Measurements from ENCODE around the gene SF3A2.
A peak's percentile ranks its signal among the peaks of the same experiment; 100 is the strongest.

SF3A2 gene

GRCh38 chr19:2227415-2228156 is 9.0 kb upstream of the SF3A2 start:
- no peak for DNase-seq

GRCh38 chr19:2228157-2229030 is 8.2 kb upstream of the SF3A2 start:
- DNase-seq, result no peak

GRCh38 chr19:2229103-2230032 is 7.3 kb upstream of the SF3A2 start:
- no peak for DNase-seq

- DNase-seq, result no peak
Observed at GRCh38 chr19:2230033-2230531, 6.5 kb upstream of the SF3A2 start.

- DNase-seq, result no peak
Observed at GRCh38 chr19:2230807-2231533, 5.7 kb upstream of the SF3A2 start.

GRCh38 chr19:2231621-2232221 is 4.9 kb upstream of the SF3A2 start:
- no peak for DNase-seq

- no peak for DNase-seq
Observed at GRCh38 chr19:2232286-2233151, 4.1 kb upstream of the SF3A2 start.

- no peak for DNase-seq
Observed at GRCh38 chr19:2233601-2234280, 2.9 kb upstream of the SF3A2 start.

- DNase-seq, result no peak
Observed at GRCh38 chr19:2234996-2235380, 1.6 kb upstream of the SF3A2 start.

GRCh38 chr19:2235381-2236063 is 1.1 kb upstream of the SF3A2 start:
- DNase-seq, result no peak

- no peak for DNase-seq
Observed at GRCh38 chr19:2236064-2236313, 635 bp upstream of the SF3A2 start.

- no peak for DNase-seq
Observed at GRCh38 chr19:2237051-2237868, 636 bp downstream of the SF3A2 start.

GRCh38 chr19:2237869-2238153 is 1.2 kb downstream of the SF3A2 start:
- DNase-seq, result no peak

- DNase-seq, result no peak
Observed at GRCh38 chr19:2239173-2239572, 2.5 kb downstream of the SF3A2 start.

- DNase-seq, result peak; percentile 33
Observed at GRCh38 chr19:2239771-2240770, 3.4 kb downstream of the SF3A2 start.

- no peak for DNase-seq
Observed at GRCh38 chr19:2240881-2241760, 4.5 kb downstream of the SF3A2 start.

- no peak for DNase-seq
Observed at GRCh38 chr19:2242092-2242537, 5.5 kb downstream of the SF3A2 start.
